Left ventricle myocardium superior (tissue), 1 donor: Measurements from ENCODE around the gene TBC1D3E. TPM values are rescaled to one million over a fixed set of nuclear protein-coding genes. Genes with fewer than 3 reads are reported as not detected.
"Not testable (repeated sequence)": the region's sequence is repeated elsewhere in the genome, so short reads cannot be mapped to it uniquely, and the experiment has no call there.

Experiments
- ATAC-seq: fragments of 200-7000 bp; cut with Tn5 transposase; one replicate; pipeline ENCODE4 v1.9.1; 2020; ENCODE audit warnings: mild to moderate bottlenecking, moderate library complexity
- DNase-seq: peaks from one replicate; pipeline ENCODE4 v3.0.0-alpha.2; 2020
- intact Hi-C: fragments of 100-400 bp; cut with micrococcal nuclease; formaldehyde crosslinking; loops from one replicate; pipeline ENCODE4 v1.11.0; 2022
- long read RNA-seq: library from polyadenylated mRNA; unstranded; transcript quantifications from one replicate; pipeline ENCODE4 v2.0.0, GENCODE V29; 2021
- total RNA-seq: library from RNA; stranded (reverse); fragmentation: NEBNext Ultra II Directional; extraction: Animal tissue kit (Norgen Biotek cat#: 25700); gene quantifications from one replicate; pipeline ENCODE4 v1.2.1, GENCODE V29; 2021
- donor health status: DM: no; HTN: yes; CAD: no; lungs with severe emphysema.

TBC1D3E gene
- total RNA-seq: not detected
- long read RNA-seq: 0 reads

GRCh38 chr17:38127651-38128050 is at the start of gene TBC1D3E:
TSS of gene TBC1D3E (plus strand) at chr17:38127951. CDS start at chr17:38129496, 1,545 bp downstream.
- ATAC-seq, DNase-seq, intact Hi-C loops: not testable (repeated sequence)

- DNase-seq, intact Hi-C loops: not testable (repeated sequence)
- ATAC-seq: peak; percentile 38
Observed at GRCh38 chr17:38087344-38087743, 40.4 kb upstream of the TBC1D3E start.

GRCh38 chr17:38088120-38088519 is 39.6 kb upstream of the TBC1D3E start:
- ATAC-seq, DNase-seq, intact Hi-C loops: not testable (repeated sequence)

- ATAC-seq, DNase-seq, intact Hi-C loops: not testable (repeated sequence)
Observed at GRCh38 chr17:38094059-38094694, 33.6 kb upstream of the TBC1D3E start.

- ATAC-seq, DNase-seq, intact Hi-C loops: not testable (repeated sequence)
Observed at GRCh38 chr17:38099262-38099661, 28.5 kb upstream of the TBC1D3E start.

- DNase-seq, ATAC-seq, intact Hi-C loops: not testable (repeated sequence)
Observed at GRCh38 chr17:38119829-38120228, 7.9 kb upstream of the TBC1D3E start.

GRCh38 chr17:38134860-38135259 is 7.1 kb downstream of the TBC1D3E start:
- intact Hi-C loops, ATAC-seq: not testable (repeated sequence)
- DNase-seq: peak; percentile 24

Other genes with a start within 250 kb of the TBC1D3E start
- gene TBC1D3K, start 203.5 kb upstream of the TBC1D3E start, total RNA-seq: not detected
- gene TBC1D3L, start 138.9 kb upstream of the TBC1D3E start, total RNA-seq: 8.6 TPM
- not detected for gene TBC1D3D, start 124.0 kb upstream of the TBC1D3E start, total RNA-seq
- gene TBC1D3C, start 59.3 kb upstream of the TBC1D3E start, total RNA-seq: not detected
- gene TBC1D3, start 64.6 kb downstream of the TBC1D3E start, total RNA-seq: not detected
- 39.5 TPM for gene MRPL45, start 169.2 kb downstream of the TBC1D3E start, total RNA-seq
- not detected for gene GPR179, start 216.0 kb downstream of the TBC1D3E start, total RNA-seq
- 15.2 TPM for gene SOCS7, start 223.9 kb downstream of the TBC1D3E start, total RNA-seq